OCI-LY7 (cell line): ENCODE measurements around the gene FGD3. TPM values are rescaled to one million over a fixed set of nuclear protein-coding genes. Genes with fewer than 3 reads are reported as not detected.

Source experiments
- BruUV-seq: library from RNA; stranded (reverse); fragments of 400-500 nt; replicated peaks from 2 replicates; lab custom pipeline; 2021; lab: Mats Ljungman, UMichigan
- CTCF ChIA-PET: fragments of 300-600 bp; sonication (Branson Sonifier 250); formaldehyde crosslinking; loops from one replicate; lab custom pipeline; 2022; ENCODE audit warnings: antibody characterized with exemption; ENCODE audit not compliant: unreplicated experiment; lab: Charles Lee
- POLR2A ChIA-PET: fragments of 300-600 bp; sonication (Branson Sonifier 250); formaldehyde crosslinking; loops from one replicate; lab custom pipeline; 2022; ENCODE audit warnings: antibody characterized with exemption; lab: Charles Lee
- DNase-seq: peaks from one replicate; pipeline ENCODE4 v3.0.0-alpha.2; 2015; ENCODE audit warnings: low spot score
- H2AFZ ChIP-seq: fragments of 200-600 bp; sonication (generic), shearing (Covaris generic); 2 replicates; pipeline ENCODE4 v1.6.1; 2014; ENCODE audit warnings: mild to moderate bottlenecking, antibody characterized with exemption, low read length, moderate library complexity
- H3K27ac ChIP-seq: fragments of 200-600 bp; sonication (generic); 2 replicates; pipeline ENCODE4 v1.5.1; 2014; ENCODE audit warnings: mixed run types, low read depth, mild to moderate bottlenecking, moderate library complexity, low read length, inconsistent platforms; ENCODE audit not compliant: poor library complexity, severe bottlenecking
- H3K36me3 ChIP-seq: fragments of 200-600 bp; sonication (generic); 2 replicates; pipeline ENCODE4 v1.6.1; 2014; ENCODE audit warnings: mild to moderate bottlenecking, antibody characterized with exemption, low read length, moderate library complexity, mixed read lengths; ENCODE audit not compliant: insufficient read depth
- H3K4me1 ChIP-seq: fragments of 200-600 bp; sonication (generic); 2 replicates; pipeline ENCODE4 v1.5.1; 2014; ENCODE audit warnings: mild to moderate bottlenecking, low read length; ENCODE audit not compliant: insufficient read depth, poor library complexity, severe bottlenecking
- H3K4me2 ChIP-seq: fragments of 200-600 bp; sonication (generic); 2 replicates; pipeline ENCODE4 v1.6.1; 2014; ENCODE audit warnings: mild to moderate bottlenecking, low read length
- H3K4me3 ChIP-seq: fragments of 200-600 bp; sonication (generic); 2 replicates; pipeline ENCODE4 v1.5.1; 2014; ENCODE audit warnings: mild to moderate bottlenecking, low read depth, low read length; ENCODE audit not compliant: poor library complexity, severe bottlenecking
- H3K79me2 ChIP-seq: fragments of 200-600 bp; sonication (generic); 2 replicates; pipeline ENCODE4 v1.6.1; 2016; ENCODE audit warnings: low read depth, mild to moderate bottlenecking, low read length, moderate library complexity, mixed read lengths; ENCODE audit not compliant: insufficient read depth
- H3K9me2 ChIP-seq: fragments of 200-600 bp; sonication (generic); 2 replicates; pipeline ENCODE4 v1.6.1; 2016; ENCODE audit warnings: mild to moderate bottlenecking, low read length, mixed read lengths; ENCODE audit not compliant: insufficient read depth
- H3K9me3 ChIP-seq: fragments of 200-600 bp; sonication (generic); 2 replicates; pipeline ENCODE4 v1.6.1; 2014; ENCODE audit warnings: mild to moderate bottlenecking, mixed run types, low read length, mixed read lengths
- H4K20me1 ChIP-seq: fragments of 200-600 bp; sonication (generic); 2 replicates; pipeline ENCODE4 v1.6.1; 2014; ENCODE audit warnings: mild to moderate bottlenecking, antibody characterized with exemption, low read length, moderate library complexity, mixed read lengths; ENCODE audit not compliant: insufficient read depth
- CTCF ChIP-seq: fragments of 200-600 bp; sonication (generic); conservative IDR thresholded peaks from 2 replicates; pipeline ENCODE4 v1.5.1; 2014; ENCODE audit warnings: mild to moderate bottlenecking, antibody characterized with exemption, low read length, moderate library complexity, mixed read lengths
- EZH2phosphoT487 ChIP-seq: fragments of 200-600 bp; sonication (generic); IDR thresholded peaks from 2 replicates; pipeline ENCODE4 v1.6.1; 2018; ENCODE audit warnings: low read depth, borderline replicate concordance, mild to moderate bottlenecking, mixed run types, antibody characterized with exemption, low read length, moderate library complexity, mixed read lengths
- intact Hi-C: fragments of 100-400 bp; cut with micrococcal nuclease; formaldehyde crosslinking; loops from one replicate; pipeline ENCODE4 v1.10.0; 2022; ENCODE audit not compliant: unreplicated experiment
- total RNA-seq, 2 experiments: library from RNA; depleted of rRNA in 1 of 2; stranded (reverse); fragments of >200 nt in 1 of 2; shearing (Covaris generic) in 1 of 2; gene quantifications; 2 replicates each; pipeline ENCODE4 v1.2.3, GENCODE V29; 2014 to 2022

FGD3 gene
- total RNA-seq, 2 experiments from 2014 or later: 22.1 to 22.9 TPM

- H3K4me3 ChIP-seq: no peak overlapping the region
- H2AFZ ChIP-seq: no peak overlapping the region
- no TSS peak for BruUV-seq
- H3K27ac ChIP-seq: no peak overlapping the region
- DNase-seq: no peak
- H3K9me2 ChIP-seq: no peaks in the 10 kb centered on the region
- H3K4me2 ChIP-seq: no peak overlapping the region
- intact Hi-C loops: no loop called here
- no peaks in the 10 kb centered on the region for H3K9me3 ChIP-seq
- H3K79me2 ChIP-seq: no peaks in the 10 kb centered on the region
- H4K20me1 ChIP-seq: no peaks in the 10 kb centered on the region
- H3K4me1 ChIP-seq: peaks cover 38% of the 10 kb centered on the region
- TF ChIP-seq EZH2phosphoT487: no peak
- TF ChIP-seq CTCF: no peak
- ChIA-PET POLR2A (interaction anchor here (0.7 kb wide), 1 partner anchor 29 kb away, joined by 3 read pairs; no protein-coding TSS in a partner anchor), CTCF (no interaction called here)
- H3K36me3 ChIP-seq: no peaks in the 10 kb centered on the region
These were observed 106.5 kb downstream of the FGD3 start for GRCh38 chr9:93053781-93054331.

GRCh38 chr9:93054758-93055704, 107.7 kb downstream of the FGD3 start:
- no peak overlapping the region for H3K27ac ChIP-seq
- intact Hi-C loops: no loop called here
- H3K9me2 ChIP-seq: no peaks in the 10 kb centered on the region
- no peak overlapping the region for H3K4me3 ChIP-seq
- H2AFZ ChIP-seq: peak overlapping the region; percentile 20; the same call in 1 of the 2 replicates
- no peak for DNase-seq
- H4K20me1 ChIP-seq: no peaks in the 10 kb centered on the region
- H3K79me2 ChIP-seq: peaks cover 4% of the 10 kb centered on the region
- POLR2A ChIA-PET: interaction anchor here (0.9 kb wide), 1 partner anchor 81 kb away, joined by 3 read pairs; no protein-coding TSS in a partner anchor
- H3K4me1 ChIP-seq: peaks cover 41% of the 10 kb centered on the region
- H3K9me3 ChIP-seq: no peaks in the 10 kb centered on the region
- no peak overlapping the region for H3K4me2 ChIP-seq
- CTCF ChIA-PET: no interaction called here
- BruUV-seq: no TSS peak
- H3K36me3 ChIP-seq: no peaks in the 10 kb centered on the region
- TF ChIP-seq CTCF: no peak
- no peak for TF ChIP-seq EZH2phosphoT487
